ENCODE measurements around the gene MAP7D3.

The MAP7D3 gene

DNA sequence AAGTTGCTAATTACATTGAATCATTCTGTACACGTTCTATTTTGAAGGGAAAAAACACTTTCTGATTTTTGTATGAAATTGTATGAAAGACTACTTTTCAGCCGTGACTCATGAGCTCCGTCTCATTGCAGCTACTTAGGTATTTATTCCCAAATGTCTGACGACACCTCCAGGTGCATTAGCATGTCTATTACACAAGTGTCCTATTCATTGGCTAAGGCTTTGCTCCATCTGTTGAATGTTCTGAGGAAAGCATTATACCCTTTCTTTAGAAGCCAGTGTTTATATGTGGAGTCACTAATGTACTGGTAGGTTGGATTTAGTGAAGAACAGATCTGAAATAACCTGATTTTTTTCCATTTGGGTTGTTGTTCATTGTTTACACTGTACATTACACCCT lies 51.8 kb downstream of the MAP7D3 start:
- DNase-seq (ENCODE audit: extremely low read depth, insufficient read length), result no peak
- Histone ChIP-seq H3K27me3 (replicated peaks; ENCODE audit: control insufficient read depth, insufficient read depth, low read length) (no peaks in the 10 kb centered on the region), H3K4me3 (replicated peaks; ENCODE audit: low read depth, low read length) (no peak overlapping the region), H3K36me3 (ENCODE audit: control insufficient read depth, insufficient read depth, low read length) (no peaks in the 10 kb centered on the region)
- TF ChIP-seq, protein P1, sequence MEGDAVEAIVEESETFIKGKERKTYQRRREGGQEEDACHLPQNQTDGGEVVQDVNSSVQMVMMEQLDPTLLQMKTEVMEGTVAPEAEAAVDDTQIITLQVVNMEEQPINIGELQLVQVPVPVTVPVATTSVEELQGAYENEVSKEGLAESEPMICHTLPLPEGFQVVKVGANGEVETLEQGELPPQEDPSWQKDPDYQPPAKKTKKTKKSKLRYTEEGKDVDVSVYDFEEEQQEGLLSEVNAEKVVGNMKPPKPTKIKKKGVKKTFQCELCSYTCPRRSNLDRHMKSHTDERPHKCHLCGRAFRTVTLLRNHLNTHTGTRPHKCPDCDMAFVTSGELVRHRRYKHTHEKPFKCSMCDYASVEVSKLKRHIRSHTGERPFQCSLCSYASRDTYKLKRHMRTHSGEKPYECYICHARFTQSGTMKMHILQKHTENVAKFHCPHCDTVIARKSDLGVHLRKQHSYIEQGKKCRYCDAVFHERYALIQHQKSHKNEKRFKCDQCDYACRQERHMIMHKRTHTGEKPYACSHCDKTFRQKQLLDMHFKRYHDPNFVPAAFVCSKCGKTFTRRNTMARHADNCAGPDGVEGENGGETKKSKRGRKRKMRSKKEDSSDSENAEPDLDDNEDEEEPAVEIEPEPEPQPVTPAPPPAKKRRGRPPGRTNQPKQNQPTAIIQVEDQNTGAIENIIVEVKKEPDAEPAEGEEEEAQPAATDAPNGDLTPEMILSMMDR (IDR thresholded peaks at IDR 0.05; ENCODE audit: insufficient read depth, low read length, poor library complexity, severe bottlenecking), result no peak

DNA sequence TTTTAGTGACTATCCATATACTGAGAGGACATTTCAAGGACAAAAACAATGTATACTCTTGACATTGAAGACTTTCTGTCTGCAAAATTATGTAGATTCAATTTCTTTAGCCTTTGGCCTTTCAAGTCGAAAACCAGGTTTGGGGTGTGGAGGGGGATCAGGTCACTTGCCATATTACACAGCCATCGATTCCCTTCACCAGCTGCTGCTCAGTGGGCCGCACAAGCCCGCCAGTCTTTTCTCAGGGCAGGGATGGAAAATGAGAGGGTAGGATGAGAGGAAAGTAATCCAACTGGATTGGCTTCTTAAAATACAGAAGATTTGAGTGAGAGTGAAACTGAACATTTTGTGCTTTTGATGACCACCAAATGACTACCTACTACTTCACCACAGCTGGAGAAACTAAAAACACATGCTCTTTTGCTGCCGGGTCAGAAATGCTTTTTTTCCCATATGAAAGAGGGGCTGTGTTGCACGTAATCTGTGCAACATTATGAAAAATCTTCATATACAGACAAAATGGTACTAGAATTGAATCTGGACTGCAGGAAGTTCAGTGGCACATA lies 52.4 kb downstream of the MAP7D3 start:
- H3K27me3 ChIP-seq (replicated peaks; ENCODE audit: control insufficient read depth, insufficient read depth, low read length), result no peaks in the 10 kb centered on the region
- no peaks in the 10 kb centered on the region for H3K36me3 ChIP-seq (ENCODE audit: control insufficient read depth, insufficient read depth, low read length)
- DNase-seq (ENCODE audit: extremely low read depth, insufficient read length), result no peak
- no peak overlapping the region for H3K4me3 ChIP-seq (replicated peaks; ENCODE audit: low read depth, low read length)
- TF ChIP-seq, protein P1 (IDR thresholded peaks at IDR 0.05; ENCODE audit: insufficient read depth, low read length, poor library complexity, severe bottlenecking), result no peak

DNA sequence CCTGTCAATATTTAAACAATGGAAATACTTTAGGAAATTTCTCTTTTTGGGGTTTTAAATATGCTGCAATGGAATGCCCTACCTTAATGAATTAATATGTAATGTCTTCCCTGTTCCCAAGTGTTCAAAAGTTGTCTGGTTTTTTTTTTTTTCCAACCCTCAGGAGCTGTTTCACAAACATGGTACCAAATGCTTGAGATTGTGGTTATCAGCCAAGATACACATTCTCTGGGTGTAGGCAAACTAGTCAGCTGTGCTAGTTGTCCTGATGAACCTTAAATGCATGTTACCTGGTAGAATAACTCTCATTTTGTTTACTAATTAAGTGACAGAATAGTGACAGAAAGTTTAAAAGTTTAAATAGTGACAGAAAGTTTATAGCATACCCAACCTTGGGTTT lies 53.2 kb downstream of the MAP7D3 start:
- TF ChIP-seq, protein P1 (IDR thresholded peaks at IDR 0.05; ENCODE audit: insufficient read depth, low read length, poor library complexity, severe bottlenecking), result no peak
- no peaks in the 10 kb centered on the region for H3K36me3 ChIP-seq (ENCODE audit: control insufficient read depth, insufficient read depth, low read length)
- no peak for DNase-seq (ENCODE audit: extremely low read depth, insufficient read length)
- no peak overlapping the region for H3K4me3 ChIP-seq (replicated peaks; ENCODE audit: low read depth, low read length)
- H3K27me3 ChIP-seq (replicated peaks; ENCODE audit: control insufficient read depth, insufficient read depth, low read length), result no peaks in the 10 kb centered on the region

DNA sequence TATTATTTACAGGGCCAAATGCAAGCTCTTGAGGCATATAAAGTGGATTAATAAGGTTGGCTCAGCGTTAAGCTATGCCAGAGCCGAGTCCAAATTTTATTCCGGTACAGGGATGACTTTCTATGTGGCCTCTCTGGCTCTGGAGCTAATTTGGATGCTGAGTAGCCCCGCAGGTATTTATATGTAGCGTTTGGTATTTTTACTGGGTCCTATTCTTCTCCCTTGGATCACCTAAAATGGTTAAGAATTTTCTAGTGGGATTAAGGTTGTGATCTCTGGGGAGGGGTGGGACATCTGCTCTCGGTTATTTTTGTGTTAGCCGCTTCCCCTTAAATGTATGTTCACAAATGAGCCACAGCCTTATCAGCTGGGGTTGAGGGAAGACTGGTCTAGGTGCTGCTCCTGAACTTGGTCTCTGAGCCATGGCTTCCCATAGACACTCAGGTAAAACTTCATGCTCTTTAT lies 54.5 kb downstream of the MAP7D3 start:
- TF ChIP-seq, protein P1 (IDR thresholded peaks at IDR 0.05; ENCODE audit: insufficient read depth, low read length, poor library complexity, severe bottlenecking), result no peak
- H3K4me3 ChIP-seq (replicated peaks; ENCODE audit: low read depth, low read length), result no peak overlapping the region
- DNase-seq (ENCODE audit: extremely low read depth, insufficient read length), result no peak
- no peaks in the 10 kb centered on the region for H3K36me3 ChIP-seq (ENCODE audit: control insufficient read depth, insufficient read depth, low read length)
- no peaks in the 10 kb centered on the region for H3K27me3 ChIP-seq (replicated peaks; ENCODE audit: control insufficient read depth, insufficient read depth, low read length)

DNA sequence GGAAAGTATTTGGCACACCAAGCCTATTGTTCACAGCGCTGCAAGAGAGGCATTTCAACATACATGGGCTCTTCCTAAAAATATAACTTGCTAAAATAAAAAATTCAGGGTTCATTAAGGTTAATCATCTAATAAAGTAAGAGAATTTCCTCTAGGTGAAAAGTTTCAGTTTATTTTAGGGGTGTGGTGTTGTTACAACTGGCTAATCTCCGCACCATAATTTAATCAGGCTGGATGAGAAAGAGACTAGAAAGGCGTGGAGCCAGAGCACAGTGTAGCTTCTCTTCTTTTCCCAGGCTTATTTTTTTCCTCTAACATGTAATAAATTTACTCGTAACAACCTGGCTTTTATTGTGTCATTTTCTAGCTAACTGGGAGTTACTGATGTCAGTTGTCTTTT lies 56.0 kb downstream of the MAP7D3 start:
- TF ChIP-seq, protein P1 (IDR thresholded peaks at IDR 0.05; ENCODE audit: insufficient read depth, low read length, poor library complexity, severe bottlenecking), result no peak
- H3K27me3 ChIP-seq (replicated peaks; ENCODE audit: control insufficient read depth, insufficient read depth, low read length), result no peaks in the 10 kb centered on the region
- no peaks in the 10 kb centered on the region for H3K36me3 ChIP-seq (ENCODE audit: control insufficient read depth, insufficient read depth, low read length)
- no peak for DNase-seq (ENCODE audit: extremely low read depth, insufficient read length)
- no peak overlapping the region for H3K4me3 ChIP-seq (replicated peaks; ENCODE audit: low read depth, low read length)

DNA sequence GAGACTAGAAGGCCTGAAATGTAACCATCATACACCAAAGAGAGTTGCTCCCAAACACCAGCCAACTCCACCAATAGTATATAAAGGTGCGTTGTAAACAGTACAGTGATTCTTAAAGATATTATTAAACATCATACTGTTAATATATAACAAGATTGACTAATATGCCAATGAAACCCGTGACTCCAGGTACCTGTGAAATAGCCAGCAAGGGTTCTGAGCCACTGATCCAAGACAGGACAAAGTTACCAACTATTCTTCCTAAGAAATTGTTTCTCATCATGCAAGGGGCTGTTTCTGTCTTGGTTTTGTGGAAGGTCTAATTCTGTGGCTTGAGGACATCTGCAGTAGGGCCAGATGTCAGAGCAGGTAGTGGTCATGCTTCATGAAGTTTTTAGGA lies 56.7 kb downstream of the MAP7D3 start:
- no peak for DNase-seq (ENCODE audit: extremely low read depth, insufficient read length)
- no peak overlapping the region for H3K4me3 ChIP-seq (replicated peaks; ENCODE audit: low read depth, low read length)
- no peaks in the 10 kb centered on the region for H3K27me3 ChIP-seq (replicated peaks; ENCODE audit: control insufficient read depth, insufficient read depth, low read length)
- no peaks in the 10 kb centered on the region for H3K36me3 ChIP-seq (ENCODE audit: control insufficient read depth, insufficient read depth, low read length)
- TF ChIP-seq, protein P1 (IDR thresholded peaks at IDR 0.05; ENCODE audit: insufficient read depth, low read length, poor library complexity, severe bottlenecking), result no peak

Data from GM06990 (cell line).